SK-N-SH (cell line): ENCODE measurements around the gene DERL2. TPM values are rescaled to one million over a fixed set of nuclear protein-coding genes. Genes with fewer than 3 reads are reported as not detected.

ENCODE experiments used
- CTCF ChIA-PET: fragments of 300-600, 350-600 bp; formaldehyde crosslinking; extraction: SDS; loops from one replicate; lab custom pipeline; 2021; lab: Yijun Ruan, JAX
- POLR2A ChIA-PET: fragments of 350-600 bp; sonication (Branson Sonifier 250); formaldehyde crosslinking; extraction: SDS; loops from one replicate; lab custom pipeline; 2020; ENCODE audit warnings: antibody characterized with exemption, inconsistent platforms; lab: Yijun Ruan, JAX
- DNase-seq: peaks from one replicate; pipeline ENCODE4 v3.0.0; 2012
- H2AFZ ChIP-seq: fragments of 200-600 bp; sonication (generic); 2 replicates; pipeline ENCODE4 v1.8.1; 2016; ENCODE audit warnings: antibody characterized with exemption, mild to moderate bottlenecking, low read depth
- H3F3A ChIP-seq: fragments of 200-600 bp; sonication (generic); replicated peaks from 2 replicates; pipeline ENCODE3; 2016; ENCODE audit warnings: antibody characterized with exemption, mild to moderate bottlenecking; ENCODE audit not compliant: insufficient read depth
- H3K27ac ChIP-seq, 2 experiments: fragments of 200-500 bp in 1 of 2; fragments of 200-600 bp in 1 of 2; sonication (Bioruptor generic) in 1 of 2; sonication (generic), shearing (Covaris generic) in 1 of 2; 2 replicates each; pipeline versions ENCODE4 v1.5.1 to v1.6.1; 2014 to 2016; ENCODE audit warnings: low read depth in 2 of 2, inconsistent platforms in 1 of 2, low read length in 1 of 2, mild to moderate bottlenecking in 1 of 2, mixed read lengths in 1 of 2
- H3K27me3 ChIP-seq: fragments of 200-600 bp; sonication (generic), shearing (Covaris generic); 2 replicates; pipeline ENCODE4 v1.6.1; 2016; ENCODE audit warnings: mixed run types; ENCODE audit not compliant: insufficient read depth
- H3K36me3 ChIP-seq, 2 experiments: fragments of 200-500 bp in 1 of 2; fragments of 200-600 bp in 1 of 2; sonication (Bioruptor generic) in 1 of 2; sonication (generic) in 1 of 2; replicated peaks in 1 of 2; 2 replicates each; pipeline versions ENCODE3 to v1.5.1; 2014 to 2016; ENCODE audit warnings: low read length in 1 of 2, mild to moderate bottlenecking in 1 of 2; ENCODE audit not compliant: insufficient read depth in 2 of 2, control insufficient read depth in 1 of 2
- H3K4me1 ChIP-seq, 2 experiments: fragments of 200-500 bp in 1 of 2; fragments of 200-600 bp in 1 of 2; sonication (Bioruptor generic) in 1 of 2; sonication (generic), shearing (Covaris generic) in 1 of 2; 2 replicates each; pipeline versions ENCODE4 v1.5.1 to v1.6.1; 2014 to 2016; ENCODE audit warnings: low read depth in 1 of 2, low read length in 1 of 2, mixed run types in 1 of 2; ENCODE audit not compliant: insufficient read depth in 2 of 2, control insufficient read depth in 1 of 2
- H3K4me2 ChIP-seq: fragments of 200-600 bp; sonication (generic), shearing (Covaris generic); 2 replicates; pipeline ENCODE4 v1.6.1; 2017; ENCODE audit warnings: mixed run types
- H3K4me3 ChIP-seq, 2 experiments: fragments of 200-500 bp in 1 of 2; fragments of 200-600 bp in 1 of 2; sonication (Bioruptor generic) in 1 of 2; sonication (generic), shearing (Covaris generic) in 1 of 2; 2 replicates each; pipeline versions ENCODE4 v1.5.1 to v1.8.1; 2014 to 2016; ENCODE audit warnings: low read depth in 2 of 2, inconsistent platforms in 1 of 2, low read length in 1 of 2, mild to moderate bottlenecking in 1 of 2, mixed read lengths in 1 of 2, moderate library complexity in 1 of 2
- H3K79me2 ChIP-seq: fragments of 200-600 bp; sonication (generic); 2 replicates; pipeline ENCODE4 v1.8.1; 2017; ENCODE audit warnings: mild to moderate bottlenecking; ENCODE audit not compliant: insufficient read depth
- H3K9ac ChIP-seq: fragments of 200-600 bp; sonication (generic); 2 replicates; pipeline ENCODE4 v1.6.1; 2017; ENCODE audit warnings: mixed run types
- H3K9me2 ChIP-seq: fragments of 200-600 bp; sonication (generic); 2 replicates; pipeline ENCODE4 v1.6.1; 2017; ENCODE audit warnings: mixed run types
- H3K9me3 ChIP-seq: fragments of 200-600 bp; sonication (generic); 2 replicates; pipeline ENCODE4 v1.6.1; 2017; ENCODE audit warnings: mixed run types, mild to moderate bottlenecking, moderate library complexity
- H4K20me1 ChIP-seq: fragments of 200-600 bp; sonication (generic); 2 replicates; pipeline ENCODE4 v1.6.1; 2017; ENCODE audit warnings: mild to moderate bottlenecking, mixed run types; ENCODE audit not compliant: insufficient read depth
- ELF1 ChIP-seq: IDR thresholded peaks from 2 replicates; pipeline ENCODE4 v1.4.0; 2012
- EP300 ChIP-seq, 2 experiments: IDR thresholded peaks; 2 replicates each; pipeline versions ENCODE4 v1.4.0 to v1.6.1; 2012; ENCODE audit warnings: borderline replicate concordance in 1 of 2, low read depth in 1 of 2, low read length in 1 of 2
- FOSL2 ChIP-seq: IDR thresholded peaks from 2 replicates; pipeline ENCODE4 v1.4.0; 2012; ENCODE audit warnings: low read depth, mild to moderate bottlenecking, moderate library complexity, borderline replicate concordance
- FOXJ3 ChIP-seq: sonication (generic); formaldehyde crosslinking; IDR thresholded peaks from 2 replicates; pipeline ENCODE4 v1.5.1; 2020; ENCODE audit warnings: mild to moderate bottlenecking, missing genetic modification reagents
- FOXM1 ChIP-seq: IDR thresholded peaks from 2 replicates; pipeline ENCODE4 v1.4.0; 2012; ENCODE audit warnings: low read depth, mild to moderate bottlenecking
- GATA2 ChIP-seq: sonication (generic); formaldehyde crosslinking; IDR thresholded peaks from 2 replicates; pipeline ENCODE4 v1.5.0; 2020; ENCODE audit warnings: mild to moderate bottlenecking, missing genetic modification reagents
- MAX ChIP-seq: IDR thresholded peaks from 2 replicates; pipeline ENCODE4 v1.4.0; 2012; ENCODE audit warnings: low read depth
- MXI1 ChIP-seq: IDR thresholded peaks from 2 replicates; pipeline ENCODE4 v1.6.1; 2012; ENCODE audit warnings: mild to moderate bottlenecking, low read depth, low read length, improper control_type of control experiment
- NFIC ChIP-seq: IDR thresholded peaks from 2 replicates; pipeline ENCODE4 v1.4.0; 2012; ENCODE audit warnings: borderline replicate concordance
- NRF1 ChIP-seq: IDR thresholded peaks from 2 replicates; pipeline ENCODE4 v1.6.1; 2012; ENCODE audit warnings: low read depth, mild to moderate bottlenecking, low read length
- RAD21 ChIP-seq: IDR thresholded peaks from 2 replicates; pipeline ENCODE4 v1.6.1; 2012; ENCODE audit warnings: mild to moderate bottlenecking, low read length
- USF1 ChIP-seq: IDR thresholded peaks from 2 replicates; pipeline ENCODE4 v1.4.0; 2012; ENCODE audit warnings: low read depth, borderline replicate concordance
- WGBS: methylation state at CpG from one replicate; pipeline ENCODE4 v1.1.6; 2017; ENCODE audit warnings: low lambda C conversion rate; 5-methylcytosine and 5-hydroxymethylcytosine counted together
- polyA plus RNA-seq, 3 experiments: library from polyadenylated mRNA; depleted of rRNA; stranded (reverse); fragments of >200 nt; gene quantifications; 2 replicates each; pipeline ENCODE4 v1.2.3, GENCODE V29; 2012
- TF ChIP-seq, protein P1 (sequence below): IDR thresholded peaks from 2 replicates; pipeline ENCODE4; 2012
- TF ChIP-seq, protein P2 (sequence below): IDR thresholded peaks from 2 replicates; pipeline ENCODE4 v1.6.1; 2012; ENCODE audit warnings: mild to moderate bottlenecking, low read depth, low read length, moderate library complexity
- TF ChIP-seq, protein P3 (sequence below): fragments of 200-600 bp; sonication (generic); IDR thresholded peaks from 2 replicates; pipeline ENCODE4 v1.6.1; 2017; ENCODE audit warnings: antibody characterized with exemption, mild to moderate bottlenecking, moderate library complexity

Gene DERL2
- polyA plus RNA-seq, 1 of the 3 experiments (the other 2 are of a cell fraction), result 42.5 TPM

GRCh38 chr17:5526821-5527598 lies 41.0 kb upstream of the DERL2 start (continued):
- TF ChIP-seq, protein P1, sequence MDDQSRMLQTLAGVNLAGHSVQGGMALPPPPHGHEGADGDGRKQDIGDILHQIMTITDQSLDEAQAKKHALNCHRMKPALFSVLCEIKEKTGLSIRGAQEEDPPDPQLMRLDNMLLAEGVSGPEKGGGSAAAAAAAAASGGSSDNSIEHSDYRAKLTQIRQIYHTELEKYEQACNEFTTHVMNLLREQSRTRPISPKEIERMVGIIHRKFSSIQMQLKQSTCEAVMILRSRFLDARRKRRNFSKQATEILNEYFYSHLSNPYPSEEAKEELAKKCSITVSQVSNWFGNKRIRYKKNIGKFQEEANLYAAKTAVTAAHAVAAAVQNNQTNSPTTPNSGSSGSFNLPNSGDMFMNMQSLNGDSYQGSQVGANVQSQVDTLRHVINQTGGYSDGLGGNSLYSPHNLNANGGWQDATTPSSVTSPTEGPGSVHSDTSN, result peak; percentile 100
- no peak for TF ChIP-seq ELF1
- TF ChIP-seq GATA2, result no peak
- peak; percentile 47 to 89 for TF ChIP-seq EP300 (IDR thresholded peaks at IDR 0.05; ENCODE audit: borderline replicate concordance in 1 of 2, low read depth in 1 of 2, low read length in 1 of 2)
- TF ChIP-seq, protein P2, sequence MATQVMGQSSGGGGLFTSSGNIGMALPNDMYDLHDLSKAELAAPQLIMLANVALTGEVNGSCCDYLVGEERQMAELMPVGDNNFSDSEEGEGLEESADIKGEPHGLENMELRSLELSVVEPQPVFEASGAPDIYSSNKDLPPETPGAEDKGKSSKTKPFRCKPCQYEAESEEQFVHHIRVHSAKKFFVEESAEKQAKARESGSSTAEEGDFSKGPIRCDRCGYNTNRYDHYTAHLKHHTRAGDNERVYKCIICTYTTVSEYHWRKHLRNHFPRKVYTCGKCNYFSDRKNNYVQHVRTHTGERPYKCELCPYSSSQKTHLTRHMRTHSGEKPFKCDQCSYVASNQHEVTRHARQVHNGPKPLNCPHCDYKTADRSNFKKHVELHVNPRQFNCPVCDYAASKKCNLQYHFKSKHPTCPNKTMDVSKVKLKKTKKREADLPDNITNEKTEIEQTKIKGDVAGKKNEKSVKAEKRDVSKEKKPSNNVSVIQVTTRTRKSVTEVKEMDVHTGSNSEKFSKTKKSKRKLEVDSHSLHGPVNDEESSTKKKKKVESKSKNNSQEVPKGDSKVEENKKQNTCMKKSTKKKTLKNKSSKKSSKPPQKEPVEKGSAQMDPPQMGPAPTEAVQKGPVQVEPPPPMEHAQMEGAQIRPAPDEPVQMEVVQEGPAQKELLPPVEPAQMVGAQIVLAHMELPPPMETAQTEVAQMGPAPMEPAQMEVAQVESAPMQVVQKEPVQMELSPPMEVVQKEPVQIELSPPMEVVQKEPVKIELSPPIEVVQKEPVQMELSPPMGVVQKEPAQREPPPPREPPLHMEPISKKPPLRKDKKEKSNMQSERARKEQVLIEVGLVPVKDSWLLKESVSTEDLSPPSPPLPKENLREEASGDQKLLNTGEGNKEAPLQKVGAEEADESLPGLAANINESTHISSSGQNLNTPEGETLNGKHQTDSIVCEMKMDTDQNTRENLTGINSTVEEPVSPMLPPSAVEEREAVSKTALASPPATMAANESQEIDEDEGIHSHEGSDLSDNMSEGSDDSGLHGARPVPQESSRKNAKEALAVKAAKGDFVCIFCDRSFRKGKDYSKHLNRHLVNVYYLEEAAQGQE, result peak; percentile 36; the same call in 1 of the 2 replicates
- no peak; the same call in 1 of the 2 replicates for TF ChIP-seq MAX

DNA sequence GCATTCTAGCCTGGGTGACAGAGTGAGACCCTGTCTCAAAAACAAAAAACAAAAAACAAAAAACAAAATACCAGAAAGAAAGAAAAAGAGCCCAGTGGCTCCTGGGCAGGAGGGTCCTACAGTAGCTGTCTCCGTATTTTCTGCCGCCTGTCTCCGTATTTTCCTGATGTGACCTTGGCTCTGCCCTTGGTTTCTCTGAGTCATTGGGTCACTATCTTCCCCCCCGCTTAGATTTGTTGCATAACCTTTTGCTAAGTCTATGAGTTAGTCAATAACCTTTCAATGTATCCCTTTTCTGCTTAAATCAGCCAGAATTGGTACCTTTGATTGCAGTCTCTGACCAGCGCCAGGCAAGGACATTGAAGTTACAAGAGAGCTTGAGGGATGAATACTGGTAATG lies 37.3 kb upstream of the DERL2 start:
- no peak for DNase-seq
- Histone ChIP-seq H3K9me3 (no peaks in the 10 kb centered on the region), H3K79me2 (no peaks in the 10 kb centered on the region), H3K36me3 (peaks cover 0 to 4% of the 10 kb centered on the region in 2 experiments), H3K4me2 (no peak overlapping the region), H2AFZ (no peak overlapping the region), H3K27ac (no peak overlapping the region), H3K4me3 (no peak overlapping the region), H3K4me1 (peaks cover 14 to 18% of the 10 kb centered on the region in 2 experiments; a peak in 3 of 4 replicates), H4K20me1 (no peaks in the 10 kb centered on the region), H3K27me3 (no peaks in the 10 kb centered on the region), H3F3A (peaks cover 14% of the 10 kb centered on the region), H3K9me2 (no peaks in the 10 kb centered on the region), H3K9ac (no peak overlapping the region)
- TF ChIP-seq USF1 (no peak), RAD21 (no peak), FOXJ3 (CRISPR knock-in tag) (no peak), FOXM1 (no peak), NRF1 (no peak), FOSL2 (no peak), NFIC (no peak), MXI1 (no peak)
- TF ChIP-seq, protein P3, sequence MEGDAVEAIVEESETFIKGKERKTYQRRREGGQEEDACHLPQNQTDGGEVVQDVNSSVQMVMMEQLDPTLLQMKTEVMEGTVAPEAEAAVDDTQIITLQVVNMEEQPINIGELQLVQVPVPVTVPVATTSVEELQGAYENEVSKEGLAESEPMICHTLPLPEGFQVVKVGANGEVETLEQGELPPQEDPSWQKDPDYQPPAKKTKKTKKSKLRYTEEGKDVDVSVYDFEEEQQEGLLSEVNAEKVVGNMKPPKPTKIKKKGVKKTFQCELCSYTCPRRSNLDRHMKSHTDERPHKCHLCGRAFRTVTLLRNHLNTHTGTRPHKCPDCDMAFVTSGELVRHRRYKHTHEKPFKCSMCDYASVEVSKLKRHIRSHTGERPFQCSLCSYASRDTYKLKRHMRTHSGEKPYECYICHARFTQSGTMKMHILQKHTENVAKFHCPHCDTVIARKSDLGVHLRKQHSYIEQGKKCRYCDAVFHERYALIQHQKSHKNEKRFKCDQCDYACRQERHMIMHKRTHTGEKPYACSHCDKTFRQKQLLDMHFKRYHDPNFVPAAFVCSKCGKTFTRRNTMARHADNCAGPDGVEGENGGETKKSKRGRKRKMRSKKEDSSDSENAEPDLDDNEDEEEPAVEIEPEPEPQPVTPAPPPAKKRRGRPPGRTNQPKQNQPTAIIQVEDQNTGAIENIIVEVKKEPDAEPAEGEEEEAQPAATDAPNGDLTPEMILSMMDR, result no peak
- 79% methylated on average over 5 of the region's 5 CpGs for WGBS
- ChIA-PET CTCF (no interaction called here), POLR2A (no interaction called here)
